KMS-11 (cell line): ENCODE data around the gene SEC14L2.
A peak's percentile ranks its signal among the peaks of the same experiment; 100 is the strongest.

Experiments
- H2AFZ ChIP-seq: fragments of 200-600 bp; sonication (generic); 2 replicates; pipeline ENCODE4 v1.6.1; 2016; ENCODE audit warnings: antibody characterized with exemption, mixed run types, low read depth
- H3K27ac ChIP-seq: fragments of 200-600 bp; sonication (generic); 2 replicates; pipeline ENCODE4 v1.6.1; 2016; ENCODE audit warnings: mild to moderate bottlenecking, mixed run types
- H3K27me3 ChIP-seq: fragments of 200-600 bp; sonication (generic); 2 replicates; pipeline ENCODE4 v1.6.1; 2017; ENCODE audit warnings: mild to moderate bottlenecking, low read depth, mixed run types, moderate library complexity; ENCODE audit not compliant: insufficient read depth
- H3K36me3 ChIP-seq: fragments of 200-600 bp; sonication (generic); 2 replicates; pipeline ENCODE4 v1.6.1; 2017; ENCODE audit warnings: mild to moderate bottlenecking, mixed run types; ENCODE audit not compliant: insufficient read depth
- H3K4me1 ChIP-seq: fragments of 200-600 bp; sonication (generic); 2 replicates; pipeline ENCODE4 v1.6.1; 2016; ENCODE audit warnings: mild to moderate bottlenecking, low read depth, mixed run types; ENCODE audit not compliant: poor library complexity, severe bottlenecking
- H3K4me2 ChIP-seq: fragments of 200-600 bp; sonication (generic); 2 replicates; pipeline ENCODE4 v1.7.0; 2016; ENCODE audit warnings: mild to moderate bottlenecking, mixed run types
- H3K4me3 ChIP-seq: fragments of 200-600 bp; sonication (generic); IDR thresholded peaks from 2 replicates; pipeline ENCODE4 v1.6.1; 2017; ENCODE audit warnings: low read depth, low read length, mixed read lengths; ENCODE audit not compliant: insufficient read depth
- H3K79me2 ChIP-seq: fragments of 200-600 bp; sonication (generic); 2 replicates; pipeline ENCODE4 v1.6.1; 2016; ENCODE audit warnings: low read depth, mixed run types; ENCODE audit not compliant: insufficient read depth
- H3K9ac ChIP-seq: fragments of 200-600 bp; sonication (generic); 2 replicates; pipeline ENCODE4 v1.6.1; 2016; ENCODE audit warnings: mild to moderate bottlenecking, mixed run types
- H4K20me1 ChIP-seq: fragments of 200-600 bp; sonication (generic); 2 replicates; pipeline ENCODE4 v1.6.1; 2016; ENCODE audit warnings: mild to moderate bottlenecking, mixed run types; ENCODE audit not compliant: insufficient read depth
- TF ChIP-seq, protein P1 (sequence below): fragments of 200-600 bp; sonication (generic); conservative IDR thresholded peaks from 2 replicates; pipeline ENCODE4 v1.6.1; 2017; ENCODE audit warnings: low read depth, mild to moderate bottlenecking, antibody characterized with exemption, low read length, moderate library complexity, mixed read lengths

Gene SEC14L2

DNA sequence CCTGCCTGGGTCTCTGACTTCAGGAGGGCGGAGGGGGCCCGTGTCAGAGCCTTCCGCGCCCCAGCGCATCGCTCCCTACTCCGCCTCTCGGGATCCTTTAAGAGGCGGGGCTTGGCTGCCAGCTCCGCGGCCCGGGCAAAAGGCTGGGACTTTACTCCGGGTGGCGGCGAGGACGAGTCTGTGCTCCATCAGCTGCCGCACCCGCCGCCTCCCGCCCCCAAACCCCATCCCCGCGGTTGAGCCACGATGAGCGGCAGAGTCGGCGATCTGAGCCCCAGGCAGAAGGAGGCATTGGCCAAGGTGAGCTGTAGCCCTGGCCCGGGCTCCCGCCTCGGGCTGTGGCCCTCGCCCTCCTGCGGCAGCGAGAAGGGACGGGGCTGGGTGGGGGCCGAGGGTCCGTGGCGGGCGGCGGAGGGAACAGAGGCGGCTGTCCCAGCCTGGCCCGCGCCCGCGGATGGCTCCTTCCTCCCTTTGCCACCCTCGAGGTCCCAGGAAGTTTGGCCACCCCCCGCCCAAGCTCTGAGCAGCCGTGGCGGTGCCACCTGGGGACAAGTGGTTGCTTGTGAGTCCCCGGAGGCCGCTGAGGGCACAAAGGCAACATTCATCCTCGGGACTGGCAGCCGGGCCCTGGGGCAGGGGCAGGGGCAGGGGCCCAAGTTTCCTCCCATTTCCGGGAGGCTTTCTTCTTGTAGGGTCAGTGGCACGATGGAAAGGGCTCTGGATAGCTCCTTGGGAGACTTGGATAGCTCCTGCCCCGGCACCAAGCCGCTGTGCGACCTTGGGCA, at the start of gene SEC14L2:
SEC14L2 (plus strand) TSS at position 148 of the 785 bp plus-strand sequence; CDS start at position 247, 99 bp downstream.
- Histone ChIP-seq H3K27ac (no peak within 1 kb of the TSS), H3K4me3 (no peak within 1 kb of the TSS), H4K20me1 (no peaks in the 10 kb centered on the region), H3K4me1 (peaks cover 7% of the 10 kb centered on the region), H3K9ac (peak within 1 kb of the TSS; percentile 9; the same call in 1 of the 2 replicates), H3K4me2 (peak within 1 kb of the TSS; percentile 79), H3K27me3 (peaks cover 20% of the 10 kb centered on the region), H3K79me2 (no peaks in the 10 kb centered on the region), H3K36me3 (no peaks in the 10 kb centered on the region), H2AFZ (peak within 1 kb of the TSS; percentile 59; the same call in 1 of the 2 replicates)
- TF ChIP-seq, protein P1, sequence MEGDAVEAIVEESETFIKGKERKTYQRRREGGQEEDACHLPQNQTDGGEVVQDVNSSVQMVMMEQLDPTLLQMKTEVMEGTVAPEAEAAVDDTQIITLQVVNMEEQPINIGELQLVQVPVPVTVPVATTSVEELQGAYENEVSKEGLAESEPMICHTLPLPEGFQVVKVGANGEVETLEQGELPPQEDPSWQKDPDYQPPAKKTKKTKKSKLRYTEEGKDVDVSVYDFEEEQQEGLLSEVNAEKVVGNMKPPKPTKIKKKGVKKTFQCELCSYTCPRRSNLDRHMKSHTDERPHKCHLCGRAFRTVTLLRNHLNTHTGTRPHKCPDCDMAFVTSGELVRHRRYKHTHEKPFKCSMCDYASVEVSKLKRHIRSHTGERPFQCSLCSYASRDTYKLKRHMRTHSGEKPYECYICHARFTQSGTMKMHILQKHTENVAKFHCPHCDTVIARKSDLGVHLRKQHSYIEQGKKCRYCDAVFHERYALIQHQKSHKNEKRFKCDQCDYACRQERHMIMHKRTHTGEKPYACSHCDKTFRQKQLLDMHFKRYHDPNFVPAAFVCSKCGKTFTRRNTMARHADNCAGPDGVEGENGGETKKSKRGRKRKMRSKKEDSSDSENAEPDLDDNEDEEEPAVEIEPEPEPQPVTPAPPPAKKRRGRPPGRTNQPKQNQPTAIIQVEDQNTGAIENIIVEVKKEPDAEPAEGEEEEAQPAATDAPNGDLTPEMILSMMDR, result no peak

DNA sequence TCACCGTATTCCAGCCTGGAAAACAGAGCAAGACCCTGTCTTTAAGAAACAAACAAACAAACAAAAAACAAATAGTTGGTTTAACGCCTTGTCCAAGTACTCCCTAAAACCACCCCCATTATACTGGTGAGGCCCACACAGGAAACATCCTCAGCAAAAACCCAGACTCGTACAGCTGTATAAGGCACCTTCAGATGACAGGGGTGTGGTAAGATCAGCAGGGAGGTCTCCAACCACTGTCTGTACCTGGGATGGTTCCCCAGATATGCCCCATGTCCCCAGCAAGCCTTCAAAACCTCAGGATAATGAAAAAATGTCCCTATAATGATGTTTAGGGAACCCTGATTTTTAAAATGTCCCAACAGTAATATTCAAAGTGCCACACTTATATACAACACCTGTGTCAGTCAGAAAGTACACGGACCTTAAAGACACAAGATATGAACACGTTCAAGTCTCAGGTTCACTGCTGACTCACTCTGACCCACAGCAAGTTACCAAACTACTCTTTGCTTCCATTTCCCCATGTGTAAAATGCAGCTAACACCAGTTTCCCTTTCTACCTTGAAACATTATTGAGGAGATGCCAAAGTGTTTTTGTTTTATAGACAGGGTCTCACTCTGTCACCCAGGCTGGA, 49.4 kb upstream of the SEC14L2 start:
- H4K20me1 ChIP-seq, result no peaks in the 10 kb centered on the region
- H2AFZ ChIP-seq, result no peak overlapping the region
- TF ChIP-seq, protein P1, result no peak
- H3K36me3 ChIP-seq, result peaks cover 8% of the 10 kb centered on the region; the same call in 1 of the 2 replicates
- no peak overlapping the region for H3K27ac ChIP-seq
- H3K4me2 ChIP-seq, result no peak overlapping the region
- peaks cover 24% of the 10 kb centered on the region for H3K79me2 ChIP-seq
- no peaks in the 10 kb centered on the region for H3K27me3 ChIP-seq
- no peak overlapping the region for H3K4me3 ChIP-seq
- H3K9ac ChIP-seq, result no peak overlapping the region
- peaks cover 5% of the 10 kb centered on the region for H3K4me1 ChIP-seq

DNA sequence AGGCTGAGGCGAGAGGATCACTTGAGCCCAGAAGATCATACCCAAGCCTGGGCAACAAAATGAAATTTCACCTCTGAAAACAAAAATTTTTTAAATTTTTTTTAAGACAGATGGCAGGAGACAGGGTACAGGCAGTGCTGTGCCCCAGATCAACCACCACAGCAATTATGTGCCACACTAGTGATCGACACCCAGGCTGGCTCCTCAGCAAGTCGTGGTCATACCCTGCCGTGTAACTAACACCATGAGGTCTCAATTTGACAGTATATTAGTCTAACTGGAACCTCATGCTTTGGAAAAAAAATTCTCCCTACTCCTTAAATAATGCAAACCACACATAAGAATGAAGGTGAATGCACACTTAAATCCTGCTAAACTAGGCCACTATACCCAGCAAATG, 48.4 kb upstream of the SEC14L2 start:
- Histone ChIP-seq H3K36me3 (peaks cover 8% of the 10 kb centered on the region; the same call in 1 of the 2 replicates), H3K27ac (no peak overlapping the region), H3K4me2 (no peak overlapping the region), H3K4me3 (no peak overlapping the region), H4K20me1 (no peaks in the 10 kb centered on the region), H2AFZ (no peak overlapping the region), H3K4me1 (peaks cover 8% of the 10 kb centered on the region), H3K27me3 (no peaks in the 10 kb centered on the region), H3K9ac (no peak overlapping the region), H3K79me2 (peaks cover 27% of the 10 kb centered on the region)
- TF ChIP-seq, protein P1, result no peak

DNA sequence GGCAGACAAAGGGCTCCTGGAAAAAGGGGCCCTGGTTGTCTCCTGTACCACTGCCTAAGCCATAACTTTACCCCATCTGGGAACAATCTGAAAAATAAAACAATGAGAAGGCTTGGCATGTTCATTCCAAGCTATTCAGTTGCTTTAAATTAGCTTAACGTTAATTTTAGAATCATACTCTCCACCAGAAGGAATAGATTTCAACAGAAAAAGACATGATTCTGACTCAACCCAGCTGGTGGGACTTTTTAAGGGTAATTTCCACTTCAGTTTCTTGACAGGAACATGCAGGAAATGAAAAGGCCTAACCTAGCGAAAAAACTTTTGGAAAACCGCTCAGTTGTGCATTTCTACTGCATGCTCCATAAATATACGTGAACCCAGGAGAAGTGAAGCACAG, 48.0 kb upstream of the SEC14L2 start:
- no peak overlapping the region for H3K9ac ChIP-seq
- H3K27ac ChIP-seq, result no peak overlapping the region
- H3K4me2 ChIP-seq, result no peak overlapping the region
- H3K4me3 ChIP-seq, result no peak overlapping the region
- no peaks in the 10 kb centered on the region for H3K27me3 ChIP-seq
- TF ChIP-seq, protein P1, result no peak
- H2AFZ ChIP-seq, result no peak overlapping the region
- peaks cover 32% of the 10 kb centered on the region for H3K79me2 ChIP-seq
- H3K36me3 ChIP-seq, result peaks cover 8% of the 10 kb centered on the region; the same call in 1 of the 2 replicates
- H3K4me1 ChIP-seq, result peaks cover 8% of the 10 kb centered on the region
- H4K20me1 ChIP-seq, result no peaks in the 10 kb centered on the region
